ENCODE results near the gene CNKSR3. TPM values are rescaled to one million over a fixed set of nuclear protein-coding genes. Genes with fewer than 3 reads are reported as not detected.

CNKSR3 gene
- total RNA-seq, 2 donors from 2014 or later: 13.1 to 31.5 TPM

- H3K9ac ChIP-seq (ENCODE audit: low read depth in 2 of 2, low read length in 2 of 2): no peak overlapping the region
- H3K4me1 ChIP-seq: no peaks in the 10 kb centered on the region
- TF ChIP-seq, protein P1, sequence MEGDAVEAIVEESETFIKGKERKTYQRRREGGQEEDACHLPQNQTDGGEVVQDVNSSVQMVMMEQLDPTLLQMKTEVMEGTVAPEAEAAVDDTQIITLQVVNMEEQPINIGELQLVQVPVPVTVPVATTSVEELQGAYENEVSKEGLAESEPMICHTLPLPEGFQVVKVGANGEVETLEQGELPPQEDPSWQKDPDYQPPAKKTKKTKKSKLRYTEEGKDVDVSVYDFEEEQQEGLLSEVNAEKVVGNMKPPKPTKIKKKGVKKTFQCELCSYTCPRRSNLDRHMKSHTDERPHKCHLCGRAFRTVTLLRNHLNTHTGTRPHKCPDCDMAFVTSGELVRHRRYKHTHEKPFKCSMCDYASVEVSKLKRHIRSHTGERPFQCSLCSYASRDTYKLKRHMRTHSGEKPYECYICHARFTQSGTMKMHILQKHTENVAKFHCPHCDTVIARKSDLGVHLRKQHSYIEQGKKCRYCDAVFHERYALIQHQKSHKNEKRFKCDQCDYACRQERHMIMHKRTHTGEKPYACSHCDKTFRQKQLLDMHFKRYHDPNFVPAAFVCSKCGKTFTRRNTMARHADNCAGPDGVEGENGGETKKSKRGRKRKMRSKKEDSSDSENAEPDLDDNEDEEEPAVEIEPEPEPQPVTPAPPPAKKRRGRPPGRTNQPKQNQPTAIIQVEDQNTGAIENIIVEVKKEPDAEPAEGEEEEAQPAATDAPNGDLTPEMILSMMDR (IDR thresholded peaks at IDR 0.05): no peak
- intact Hi-C loops (cut with DNase I): loop anchor here (5.0 kb wide), 1 partner anchor 253 kb away; no protein-coding TSS in a partner anchor
- H3K36me3 ChIP-seq: peaks cover 5% of the 10 kb centered on the region
- no peak overlapping the region for H3K27ac ChIP-seq
- no peak overlapping the region for H3K4me3 ChIP-seq
- H3K27me3 ChIP-seq: no peaks in the 10 kb centered on the region
- H3K9me3 ChIP-seq: no peaks in the 10 kb centered on the region
- DNase-seq: no peak
Measured at GRCh38 chr6:154404791-154405400, 105.6 kb downstream of the CNKSR3 start.

GRCh38 chr6:154403788-154404187 is 106.7 kb downstream of the CNKSR3 start:
- Histone ChIP-seq H3K27me3 (no peaks in the 10 kb centered on the region), H3K36me3 (peaks cover 5% of the 10 kb centered on the region), H3K9ac (ENCODE audit: low read depth in 2 of 2, low read length in 2 of 2) (no peak overlapping the region), H3K9me3 (no peaks in the 10 kb centered on the region), H3K4me3 (no peak overlapping the region), H3K27ac (no peak overlapping the region), H3K4me1 (no peaks in the 10 kb centered on the region)
- intact Hi-C loops (cut with DNase I): no loop called here
- TF ChIP-seq, protein P1 (IDR thresholded peaks at IDR 0.05): no peak
- no peak for DNase-seq

DNA sequence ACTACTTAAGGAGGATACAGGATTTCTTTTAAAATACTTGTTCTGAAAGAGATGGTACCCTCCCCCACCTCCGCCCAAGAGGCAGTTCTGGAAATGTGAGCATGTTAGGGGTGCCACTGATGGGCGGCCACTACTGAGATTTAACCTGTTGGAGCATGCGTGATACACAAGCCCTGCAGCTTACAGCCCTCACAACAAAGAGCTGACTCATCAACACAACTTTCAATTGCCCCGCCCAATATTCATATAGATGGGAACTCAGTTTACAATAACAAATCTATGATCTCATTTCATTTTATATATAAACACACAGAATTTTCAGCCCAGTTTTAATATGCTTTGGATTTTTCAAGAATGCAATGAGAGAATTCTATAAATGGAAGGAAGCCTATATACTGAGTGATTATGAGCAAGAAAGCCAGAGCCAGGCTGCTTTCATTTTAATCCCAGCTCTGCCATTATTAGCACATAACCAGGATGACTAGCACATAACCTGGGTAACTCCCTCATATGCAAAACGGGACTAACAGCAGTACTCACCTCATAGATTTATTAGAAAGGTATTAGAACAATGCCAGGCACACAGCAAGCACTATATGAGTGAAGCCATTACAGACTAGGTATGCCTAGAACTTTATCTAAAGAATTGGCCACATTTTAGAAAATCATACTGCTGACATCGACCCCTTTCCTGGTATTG is 108.3 kb downstream of the CNKSR3 start:
- Histone ChIP-seq H3K4me1 (no peaks in the 10 kb centered on the region), H3K9me3 (no peaks in the 10 kb centered on the region), H3K27me3 (no peaks in the 10 kb centered on the region), H3K36me3 (peaks cover 5% of the 10 kb centered on the region), H3K4me3 (no peak overlapping the region), H3K9ac (ENCODE audit: low read depth in 2 of 2, low read length in 2 of 2) (no peak overlapping the region), H3K27ac (no peak overlapping the region)
- TF ChIP-seq, protein P1 (IDR thresholded peaks at IDR 0.05): no peak
- no peak for DNase-seq
- intact Hi-C loops (cut with DNase I): no loop called here

DNA sequence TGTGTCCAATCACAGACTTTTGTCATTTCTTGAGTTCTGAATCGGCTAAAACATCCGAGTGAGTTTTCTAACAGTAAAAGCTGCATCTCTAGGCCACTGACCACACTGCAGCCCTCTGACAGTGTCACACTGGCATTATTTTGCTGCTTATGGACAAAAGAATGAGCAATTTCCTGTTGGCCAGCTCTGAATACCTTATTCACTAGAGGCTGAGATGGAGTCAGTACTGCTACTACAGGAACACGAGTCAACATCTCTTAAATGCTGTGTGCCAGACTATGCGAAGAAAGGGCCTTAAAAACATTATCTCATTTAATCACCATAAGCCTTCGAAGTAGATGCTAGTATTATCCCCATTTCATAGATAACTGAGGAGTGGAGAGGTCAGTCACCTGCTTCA is 111.4 kb downstream of the CNKSR3 start:
- Histone ChIP-seq H3K27ac (no peak overlapping the region), H3K9me3 (no peaks in the 10 kb centered on the region), H3K9ac (ENCODE audit: low read depth in 2 of 2, low read length in 2 of 2) (no peak overlapping the region), H3K4me3 (no peak overlapping the region), H3K4me1 (no peaks in the 10 kb centered on the region), H3K36me3 (peaks cover 5% of the 10 kb centered on the region), H3K27me3 (no peaks in the 10 kb centered on the region)
- TF ChIP-seq, protein P1 (IDR thresholded peaks at IDR 0.05): no peak
- DNase-seq: no peak
- intact Hi-C loops (cut with DNase I): no loop called here

- TF ChIP-seq, protein P1 (IDR thresholded peaks at IDR 0.05): no peak
- no peak overlapping the region for H3K27ac ChIP-seq
- H3K9me3 ChIP-seq: no peaks in the 10 kb centered on the region
- no peaks in the 10 kb centered on the region for H3K4me1 ChIP-seq
- intact Hi-C loops (cut with DNase I): no loop called here
- H3K9ac ChIP-seq (ENCODE audit: low read depth in 2 of 2, low read length in 2 of 2): no peak overlapping the region
- H3K27me3 ChIP-seq: no peaks in the 10 kb centered on the region
- no peak for DNase-seq
- peaks cover 5% of the 10 kb centered on the region for H3K36me3 ChIP-seq
- H3K4me3 ChIP-seq: no peak overlapping the region
Measured at GRCh38 chr6:154397491-154398195, 112.8 kb downstream of the CNKSR3 start.
